ENCODE results near the gene ARL13A.

The ARL13A gene

GRCh38 chrX:100939333-100939732, 30.2 kb upstream of the ARL13A start:
- TF ChIP-seq CTCF (IDR thresholded peaks at IDR 0.05): no peak

DNA sequence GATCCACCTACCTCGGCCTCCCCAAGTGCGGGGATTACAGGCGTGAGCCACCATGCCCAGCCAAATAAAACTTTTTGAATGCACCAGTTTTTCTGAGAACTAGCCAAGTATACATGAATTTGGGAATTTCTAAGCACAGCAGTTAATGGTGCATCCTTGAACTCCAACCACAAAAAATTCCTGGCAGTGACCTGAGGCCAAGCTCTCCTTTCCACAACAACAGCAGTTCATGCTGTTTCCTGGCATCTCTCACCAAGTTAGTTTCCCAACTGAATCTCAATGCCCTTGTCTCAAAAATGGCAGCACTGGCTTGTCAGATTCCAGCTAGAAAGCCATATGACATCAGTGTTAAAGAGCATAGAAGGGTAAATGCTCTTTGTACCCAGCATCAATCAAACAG, 24.9 kb upstream of the ARL13A start:
- TF ChIP-seq CTCF (IDR thresholded peaks at IDR 0.05): no peak

DNA sequence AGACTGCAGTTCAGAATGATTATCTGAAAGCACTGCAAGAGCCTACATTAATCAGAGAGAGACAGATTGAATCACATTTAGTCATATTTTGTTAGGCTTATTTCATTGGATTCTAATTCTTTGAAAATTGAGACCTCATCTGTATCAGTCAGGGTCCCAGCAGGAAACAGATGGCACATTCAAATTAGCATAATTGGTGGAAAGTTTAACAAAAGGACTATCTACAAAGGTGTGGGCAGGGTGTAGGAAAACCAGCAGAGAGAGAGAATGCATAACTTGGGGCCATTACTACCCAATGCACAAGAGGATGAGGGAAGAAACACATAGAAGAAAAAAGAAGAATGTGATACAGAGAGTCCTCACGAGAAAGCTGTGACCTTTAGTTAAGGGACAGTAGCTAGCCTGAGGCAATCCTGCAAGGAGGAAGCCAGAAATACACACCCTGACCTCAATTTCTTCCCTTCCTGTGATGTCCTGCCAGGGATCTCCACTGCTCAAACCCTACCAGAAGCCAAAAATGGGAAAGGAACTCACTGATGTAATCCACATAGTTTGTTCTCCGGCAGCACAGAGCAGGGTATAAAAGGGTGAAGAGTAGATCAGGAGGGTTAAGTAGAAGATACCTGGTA, 23.1 kb upstream of the ARL13A start:
- TF ChIP-seq CTCF (IDR thresholded peaks at IDR 0.05): no peak

- no peak for TF ChIP-seq CTCF (IDR thresholded peaks at IDR 0.05)
Observed at GRCh38 chrX:100948557-100948956, 21.0 kb upstream of the ARL13A start.

DNA sequence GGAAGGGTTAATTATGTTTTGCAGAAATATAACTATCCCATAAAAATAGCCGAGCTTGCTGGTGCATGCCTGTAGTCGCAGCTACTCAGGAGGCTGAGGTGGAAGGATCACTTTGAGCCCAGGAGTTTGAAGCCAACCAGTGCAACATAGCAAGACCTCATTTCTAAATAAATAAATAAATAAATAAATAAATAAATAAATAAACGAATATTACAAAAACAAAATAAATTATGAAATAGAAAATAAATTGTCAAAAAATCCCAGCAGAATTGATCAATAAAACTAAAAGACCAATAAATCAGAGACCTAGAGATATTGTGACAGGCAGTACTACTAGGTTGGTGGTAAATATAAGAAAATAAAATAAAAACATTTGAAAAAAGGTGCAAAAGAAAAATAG, 6.7 kb upstream of the ARL13A start:
- no peak for TF ChIP-seq CTCF (IDR thresholded peaks at IDR 0.05)

- TF ChIP-seq CTCF (IDR thresholded peaks at IDR 0.05): no peak
Observed at GRCh38 chrX:100964362-100964761, 5.1 kb upstream of the ARL13A start.

GRCh38 chrX:100969936-100970335, 428 bp downstream of the ARL13A start:
- no peak for TF ChIP-seq CTCF (IDR thresholded peaks at IDR 0.05)

GRCh38 chrX:100973411-100973810, 3.9 kb downstream of the ARL13A start:
- TF ChIP-seq CTCF (IDR thresholded peaks at IDR 0.05): no peak
